Mesothelial cell of epicardium (in vitro differentiated cells): Measurements from ENCODE around the gene CHPF2. TPM values are rescaled to one million over a fixed set of nuclear protein-coding genes. Genes with fewer than 3 reads are reported as not detected.

Source experiments
- DNase-seq, 2 experiments: peaks; one replicate each; pipeline ENCODE4 v3.0.0; 2021; ENCODE audit warnings: low spot score in 2 of 2; ENCODE audit not compliant: unreplicated experiment in 2 of 2
- H3K27ac Mint-ChIP-seq: 2 replicates; pipeline ENCODE4 v1.8.0; 2021; ENCODE audit warnings: mixed read lengths
- H3K27me3 Mint-ChIP-seq: 2 replicates; pipeline ENCODE4 v1.8.0; 2021; ENCODE audit warnings: low read depth, mixed read lengths
- H3K36me3 Mint-ChIP-seq: 2 replicates; pipeline ENCODE4 v1.8.0; 2021; ENCODE audit warnings: mixed read lengths
- H3K4me1 Mint-ChIP-seq: 2 replicates; pipeline ENCODE4 v1.8.0; 2021; ENCODE audit warnings: mixed read lengths
- H3K4me3 Mint-ChIP-seq: 2 replicates; pipeline ENCODE4 v1.8.0; 2021; ENCODE audit warnings: mild to moderate bottlenecking, moderate library complexity, mixed read lengths
- H3K9me3 Mint-ChIP-seq: 2 replicates; pipeline ENCODE4 v1.8.0; 2021; ENCODE audit warnings: mixed read lengths
- total RNA-seq: library from RNA; stranded (reverse); gene quantifications from 3 replicates; pipeline ENCODE4 v1.2.1, GENCODE V29; 2021
- TF ChIP-seq, protein P1 (sequence below): fragments of 200-600 bp; sonication (generic); IDR thresholded peaks from one replicate; pipeline ENCODE4 v1.5.0; 2021; ENCODE audit warnings: antibody characterized with exemption; ENCODE audit not compliant: unreplicated experiment

Gene CHPF2
- total RNA-seq, 1 donor from 2014 or later = 56.2 TPM

DNA sequence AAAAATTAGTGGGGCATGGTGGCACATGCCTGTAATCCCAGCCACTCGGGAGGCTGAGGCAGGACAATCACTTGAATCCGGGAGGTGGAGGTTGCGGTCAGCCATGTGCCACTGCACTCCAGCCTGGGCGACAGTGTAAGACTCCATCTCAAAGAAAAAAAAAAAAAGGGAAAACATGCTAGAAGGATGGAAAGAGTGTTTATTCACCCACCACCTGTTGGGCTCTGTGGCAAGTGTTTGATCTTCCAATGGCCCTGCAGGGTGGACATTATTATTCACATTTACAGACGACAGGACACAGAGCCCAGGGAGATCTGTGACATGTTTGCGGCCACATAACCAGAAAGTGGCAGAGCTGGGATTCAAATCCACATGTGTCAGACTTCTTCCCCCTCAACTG, 49.4 kb downstream of the CHPF2 start:
- TF ChIP-seq, protein P1, sequence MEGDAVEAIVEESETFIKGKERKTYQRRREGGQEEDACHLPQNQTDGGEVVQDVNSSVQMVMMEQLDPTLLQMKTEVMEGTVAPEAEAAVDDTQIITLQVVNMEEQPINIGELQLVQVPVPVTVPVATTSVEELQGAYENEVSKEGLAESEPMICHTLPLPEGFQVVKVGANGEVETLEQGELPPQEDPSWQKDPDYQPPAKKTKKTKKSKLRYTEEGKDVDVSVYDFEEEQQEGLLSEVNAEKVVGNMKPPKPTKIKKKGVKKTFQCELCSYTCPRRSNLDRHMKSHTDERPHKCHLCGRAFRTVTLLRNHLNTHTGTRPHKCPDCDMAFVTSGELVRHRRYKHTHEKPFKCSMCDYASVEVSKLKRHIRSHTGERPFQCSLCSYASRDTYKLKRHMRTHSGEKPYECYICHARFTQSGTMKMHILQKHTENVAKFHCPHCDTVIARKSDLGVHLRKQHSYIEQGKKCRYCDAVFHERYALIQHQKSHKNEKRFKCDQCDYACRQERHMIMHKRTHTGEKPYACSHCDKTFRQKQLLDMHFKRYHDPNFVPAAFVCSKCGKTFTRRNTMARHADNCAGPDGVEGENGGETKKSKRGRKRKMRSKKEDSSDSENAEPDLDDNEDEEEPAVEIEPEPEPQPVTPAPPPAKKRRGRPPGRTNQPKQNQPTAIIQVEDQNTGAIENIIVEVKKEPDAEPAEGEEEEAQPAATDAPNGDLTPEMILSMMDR = no peak
- peaks cover 5% of the 10 kb centered on the region for H3K4me1 Mint-ChIP-seq
- peaks cover 6% of the 10 kb centered on the region for H3K9me3 Mint-ChIP-seq
- peaks cover 56% of the 10 kb centered on the region for H3K27me3 Mint-ChIP-seq
- no peaks in the 10 kb centered on the region for H3K36me3 Mint-ChIP-seq
- no peak overlapping the region for H3K4me3 Mint-ChIP-seq
- DNase-seq = no peak
- H3K27ac Mint-ChIP-seq = no peak overlapping the region

DNA sequence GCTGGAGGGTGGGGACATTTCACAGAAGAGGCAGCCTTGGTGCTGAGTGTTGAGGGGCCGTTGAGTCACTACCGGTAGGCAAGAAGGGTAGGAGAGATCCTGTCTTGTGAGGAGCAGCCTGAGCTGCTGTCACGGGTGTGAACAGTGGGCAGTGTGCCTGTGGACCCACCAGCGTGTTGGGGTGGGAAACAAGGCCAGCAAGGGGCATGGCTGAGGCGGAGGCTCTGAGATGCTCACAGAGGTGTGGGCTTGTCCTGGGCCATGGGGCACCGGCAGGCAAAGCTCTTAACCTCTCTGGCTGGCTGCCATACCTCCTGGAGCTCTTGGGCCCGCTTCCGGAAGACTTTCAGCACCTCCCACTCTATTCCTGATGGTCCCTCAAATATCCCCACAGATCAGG, 49.8 kb downstream of the CHPF2 start:
- no peak for DNase-seq
- H3K9me3 Mint-ChIP-seq = peaks cover 6% of the 10 kb centered on the region
- TF ChIP-seq, protein P1 = no peak
- H3K36me3 Mint-ChIP-seq = no peaks in the 10 kb centered on the region
- peaks cover 58% of the 10 kb centered on the region for H3K27me3 Mint-ChIP-seq
- H3K4me1 Mint-ChIP-seq = peaks cover 4% of the 10 kb centered on the region
- no peak overlapping the region for H3K27ac Mint-ChIP-seq
- no peak overlapping the region for H3K4me3 Mint-ChIP-seq

DNA sequence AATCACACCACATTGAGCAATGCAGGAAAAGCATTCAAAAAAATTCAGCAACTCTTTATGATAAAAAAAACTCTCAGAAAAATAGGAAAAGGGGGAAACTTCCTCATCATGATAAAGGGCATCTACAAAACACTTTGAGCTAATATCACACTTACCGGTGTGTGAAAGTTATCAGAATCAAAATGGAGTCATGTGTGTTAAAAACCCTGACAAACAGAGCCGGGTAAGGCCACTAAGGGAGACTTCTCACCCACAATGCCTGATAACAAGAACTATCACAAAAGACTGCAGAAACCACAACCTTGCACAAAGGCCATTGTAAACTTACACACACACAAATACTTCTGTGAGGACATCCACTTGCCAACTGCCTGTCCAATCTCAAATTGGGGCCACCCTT, 51.0 kb downstream of the CHPF2 start:
- no peaks in the 10 kb centered on the region for H3K36me3 Mint-ChIP-seq
- H3K4me1 Mint-ChIP-seq = no peaks in the 10 kb centered on the region
- peaks cover 60% of the 10 kb centered on the region for H3K27me3 Mint-ChIP-seq
- TF ChIP-seq, protein P1 = no peak
- peaks cover 6% of the 10 kb centered on the region for H3K9me3 Mint-ChIP-seq
- H3K27ac Mint-ChIP-seq = no peak overlapping the region
- DNase-seq = no peak
- no peak overlapping the region for H3K4me3 Mint-ChIP-seq

DNA sequence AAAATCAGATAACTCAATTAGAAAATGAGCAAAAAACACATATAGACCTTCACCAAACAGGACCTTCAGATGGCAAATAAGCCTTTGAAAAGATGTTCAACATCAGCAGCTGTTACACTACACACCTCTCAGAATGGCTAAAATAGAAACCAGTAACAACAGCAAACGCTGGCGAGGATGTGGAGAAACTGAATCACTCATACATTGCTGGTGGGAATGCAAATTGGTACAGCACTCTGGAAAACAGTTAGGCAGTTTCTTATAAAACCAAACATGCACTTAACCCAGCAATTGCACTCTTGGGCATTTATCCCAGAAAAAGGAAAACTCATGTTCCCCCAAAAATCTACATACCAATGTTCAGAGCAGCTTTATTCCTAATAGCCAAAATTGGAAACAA, 53.9 kb downstream of the CHPF2 start:
- H3K4me3 Mint-ChIP-seq = no peak overlapping the region
- no peak overlapping the region for H3K27ac Mint-ChIP-seq
- TF ChIP-seq, protein P1 = no peak
- DNase-seq = no peak
- no peaks in the 10 kb centered on the region for H3K4me1 Mint-ChIP-seq
- peaks cover 50% of the 10 kb centered on the region for H3K27me3 Mint-ChIP-seq
- no peaks in the 10 kb centered on the region for H3K36me3 Mint-ChIP-seq
- H3K9me3 Mint-ChIP-seq = peaks cover 6% of the 10 kb centered on the region

Other genes with a start within 250 kb of the CHPF2 start
- gene NOS3, start 241.5 kb upstream of the CHPF2 start, total RNA-seq = 6.0 to 7.8 TPM (median 6.6 TPM) in 3 replicates
- gene ATG9B, start 208.0 kb upstream of the CHPF2 start, total RNA-seq = 10.6 to 14.0 TPM (median 11.8 TPM) in 3 replicates
- 39.8 to 48.0 TPM (median 40.7 TPM) in 3 replicates for gene ABCB8, start 204.0 kb upstream of the CHPF2 start, total RNA-seq
- gene ASIC3, start 184.0 kb upstream of the CHPF2 start, total RNA-seq = 6.1 to 7.9 TPM (median 7.2 TPM) in 3 replicates
- gene CDK5, start 174.6 kb upstream of the CHPF2 start, total RNA-seq = 17.0 to 17.5 TPM (median 17.4 TPM) in 3 replicates
- gene SLC4A2, start 172.9 kb upstream of the CHPF2 start, total RNA-seq = 236 to 249 TPM (median 243 TPM) in 3 replicates
- 86.8 to 97.6 TPM (median 92.5 TPM) in 3 replicates for gene FASTK, start 151.7 kb upstream of the CHPF2 start, total RNA-seq
- gene TMUB1, start 149.0 kb upstream of the CHPF2 start, total RNA-seq = 34.7 to 38.4 TPM (median 36.5 TPM) in 3 replicates
- gene AGAP3, start 146.0 kb upstream of the CHPF2 start, total RNA-seq = 134 to 146 TPM (median 141 TPM) in 3 replicates
- 0.20 TPM in 1 of 3 replicates, not detected in the others for gene GBX1, start 64.8 kb upstream of the CHPF2 start, total RNA-seq
- gene ASB10, start 45.2 kb upstream of the CHPF2 start, total RNA-seq = not detected in 3 replicates
- gene H2BK1, start 22.0 kb upstream of the CHPF2 start, total RNA-seq = not detected in 3 replicates
- gene ABCF2, start 5.3 kb upstream of the CHPF2 start, total RNA-seq = 44.9 to 46.2 TPM (median 45.6 TPM) in 3 replicates
- gene SMARCD3, start 16.2 kb downstream of the CHPF2 start, total RNA-seq = 114 to 119 TPM (median 116 TPM) in 3 replicates
- 47.7 to 52.4 TPM (median 52.3 TPM) in 3 replicates for gene NUB1, start 109.3 kb downstream of the CHPF2 start, total RNA-seq
- 259 to 274 TPM (median 266 TPM) in 3 replicates for gene WDR86, start 177.6 kb downstream of the CHPF2 start, total RNA-seq
- gene CRYGN, start 207.7 kb downstream of the CHPF2 start, total RNA-seq = 9.4 to 12.2 TPM (median 10.5 TPM) in 3 replicates